ENCODE measurements around the gene PIP5KL1. TPM values are rescaled to one million over a fixed set of nuclear protein-coding genes. Genes with fewer than 3 reads are reported as not detected.

PIP5KL1 gene
- total and polyA plus RNA-seq, 4 donors, result 2.0 to 9.0 (median 4.9) TPM

GRCh38 chr9:127947841-127948710, 17.5 kb upstream of the PIP5KL1 start:
- Histone ChIP-seq H3K27ac (ENCODE audit: low read depth in 1 of 2, low read length in 1 of 2) (no peak overlapping the region), H3K9ac (ENCODE audit: insufficient read depth in 1 of 2, low read length in 2 of 2) (no peak overlapping the region), H3K9me3 (ENCODE audit: control insufficient read depth in 4 of 4, insufficient read depth in 3 of 4, low read length in 3 of 4) (no peaks in the 10 kb centered on the region), H3K36me3 (ENCODE audit: control insufficient read depth in 4 of 4, insufficient read depth in 4 of 4, low read length in 4 of 4) (peaks cover 0 to 26% (median 17%) of the 10 kb centered on the region in 4 donors), H3K27me3 (ENCODE audit: control insufficient read depth in 3 of 3, insufficient read depth in 3 of 3, low read length in 2 of 3) (no peaks in the 10 kb centered on the region), H3K4me3 (no peak overlapping the region), H3K4me1 (ENCODE audit: control insufficient read depth in 5 of 5, insufficient read depth in 5 of 5, low read length in 5 of 5) (peaks cover 0 to 21% (median 3%) of the 10 kb centered on the region in 5 donors)
- DNase-seq (no peak), ATAC-seq (ENCODE audit: insufficient read depth, low FRiP score) (no peak)
- WGBS, 2 donors, result 89 to 92% methylated on average over 17 of the region's 17 CpGs
- TF ChIP-seq CTCF (IDR thresholded peaks at IDR 0.05; ENCODE audit: control extremely low read depth, extremely low read depth), result no peak

GRCh38 chr9:127946728-127947127, 16.2 kb upstream of the PIP5KL1 start:
- TF ChIP-seq CTCF (IDR thresholded peaks at IDR 0.05; ENCODE audit: control extremely low read depth, extremely low read depth), result no peak
- Histone ChIP-seq H3K4me3 (no peak overlapping the region), H3K36me3 (ENCODE audit: control insufficient read depth in 4 of 4, insufficient read depth in 4 of 4, low read length in 4 of 4) (peaks cover 0 to 37% (median 17%) of the 10 kb centered on the region in 4 donors), H3K4me1 (ENCODE audit: control insufficient read depth in 5 of 5, insufficient read depth in 5 of 5, low read length in 5 of 5) (peaks cover 0 to 32% (median 5%) of the 10 kb centered on the region in 5 donors), H3K9me3 (ENCODE audit: control insufficient read depth in 4 of 4, insufficient read depth in 3 of 4, low read length in 3 of 4) (no peaks in the 10 kb centered on the region), H3K9ac (ENCODE audit: insufficient read depth in 1 of 2, low read length in 2 of 2) (peak overlapping the region in 1 of 2 donors; percentile 23), H3K27me3 (ENCODE audit: control insufficient read depth in 3 of 3, insufficient read depth in 3 of 3, low read length in 2 of 3) (no peaks in the 10 kb centered on the region), H3K27ac (ENCODE audit: low read depth in 1 of 2, low read length in 1 of 2) (peak overlapping the region in 1 of 2 donors; percentile 38)
- no peak for ATAC-seq (ENCODE audit: insufficient read depth, low FRiP score)
- no peak for DNase-seq
- 67 to 70% methylated on average over 3 of the region's 3 CpGs for WGBS, 2 donors

GRCh38 chr9:127945942-127946341, 15.4 kb upstream of the PIP5KL1 start:
- Histone ChIP-seq H3K4me1 (ENCODE audit: control insufficient read depth in 5 of 5, insufficient read depth in 5 of 5, low read length in 5 of 5) (peaks cover 0 to 28% (median 5%) of the 10 kb centered on the region in 5 donors), H3K9me3 (ENCODE audit: control insufficient read depth in 4 of 4, insufficient read depth in 3 of 4, low read length in 3 of 4) (no peaks in the 10 kb centered on the region), H3K36me3 (ENCODE audit: control insufficient read depth in 4 of 4, insufficient read depth in 4 of 4, low read length in 4 of 4) (peaks cover 0 to 37% (median 18%) of the 10 kb centered on the region in 4 donors), H3K4me3 (no peak overlapping the region), H3K9ac (ENCODE audit: insufficient read depth in 1 of 2, low read length in 2 of 2) (no peak overlapping the region), H3K27ac (ENCODE audit: low read depth in 1 of 2, low read length in 1 of 2) (no peak overlapping the region), H3K27me3 (ENCODE audit: control insufficient read depth in 3 of 3, insufficient read depth in 3 of 3, low read length in 2 of 3) (no peaks in the 10 kb centered on the region)
- no peak for ATAC-seq (ENCODE audit: insufficient read depth, low FRiP score)
- 84 to 91% methylated on average over 9 of the region's 9 CpGs for WGBS, 2 donors
- no peak for DNase-seq
- no peak for TF ChIP-seq CTCF (IDR thresholded peaks at IDR 0.05; ENCODE audit: control extremely low read depth, extremely low read depth)
